Stomach (tissue), 9 donors: ENCODE measurements around the gene LHFPL4. TPM values are rescaled to one million over a fixed set of nuclear protein-coding genes. Genes with fewer than 3 reads are reported as not detected.
"Not testable (repeated sequence)": the region's sequence is repeated elsewhere in the genome, so short reads cannot be mapped to it uniquely, and the experiment has no call there.

Source experiments
- DNase-seq, 2 donors: peaks; one replicate each; pipeline versions ENCODE4 v3.0.0 to v3.0.0-alpha.2; 2013 to 2019
- H3K27ac ChIP-seq, 5 donors: fragments of 200-600 bp in 4 of 5; sonication (generic) in 4 of 5; one replicate each; pipeline ENCODE4 v1.5.1; 2013 to 2019; ENCODE audit warnings: mild to moderate bottlenecking in 1 of 5, moderate library complexity in 1 of 5
- H3K27me3 ChIP-seq, 3 donors: fragments of 200-600 bp; sonication (generic); one replicate each; pipeline ENCODE4 v1.5.1; 2017 to 2019; ENCODE audit warnings: mixed run types in 1 of 3
- H3K36me3 ChIP-seq, 4 donors: fragments of 200-600 bp; sonication (generic); 1 replicate in 3 of 4; 2 replicates in 1 of 4; pipeline ENCODE4 v1.5.1; 2016 to 2019
- H3K4me1 ChIP-seq, 4 donors: fragments of 200-600 bp; sonication (generic); one replicate each; pipeline ENCODE4 v1.5.1; 2016 to 2019
- H3K4me3 ChIP-seq, 4 donors: fragments of 200-600 bp; sonication (generic) in 3 of 4; one replicate each; pipeline ENCODE4 v1.5.1; 2016 to 2019; ENCODE audit warnings: mild to moderate bottlenecking in 1 of 4
- H3K9me3 ChIP-seq, 4 donors: fragments of 200-600 bp; sonication (generic); one replicate each; pipeline ENCODE4 v1.5.1; 2016 to 2019
- EP300 ChIP-seq: sonication (generic); formaldehyde crosslinking; IDR thresholded peaks from one replicate; pipeline ENCODE4 v1.6.1; 2017; ENCODE audit warnings: antibody characterized with exemption
- POLR2A ChIP-seq, 4 donors: fragments of 450-650 bp; IDR thresholded peaks; one replicate each; pipeline ENCODE4 v1.6.1; 2016; ENCODE audit warnings: antibody characterized with exemption in 4 of 4, control low read depth in 2 of 4, mild to moderate bottlenecking in 1 of 4, moderate library complexity in 1 of 4
- POLR2AphosphoS5 ChIP-seq, 3 donors: sonication (generic); formaldehyde crosslinking; IDR thresholded peaks; one replicate each; pipeline ENCODE4 v1.6.1; 2016; ENCODE audit warnings: antibody characterized with exemption in 3 of 3
- WGBS, 5 donors: extraction: QIAGEN DNeasy Blood & Tissue Kit in 3 of 5; methylation state at CpG; one replicate each; pipeline versions ENCODE4 v1.1.5 to v1.1.7; 2013 to 2018; 5-methylcytosine and 5-hydroxymethylcytosine counted together
- intact Hi-C: fragments of 100-400 bp; cut with DNase I; formaldehyde crosslinking; loops from one replicate; pipeline ENCODE4 v1.15.1; 2023; ENCODE audit warnings: low total_unique reads
- polyA plus RNA-seq, 3 donors: library from polyadenylated mRNA; stranded (reverse); fragments of 200-250 nt; gene quantifications; one replicate each; pipeline ENCODE4 v1.2.3, GENCODE V29; 2013
- total RNA-seq, 5 donors: library from RNA; depleted of rRNA; stranded (reverse); fragments of >200 nt; gene quantifications; one replicate each; pipeline versions ENCODE4 v1.1.0 to v1.2.3, GENCODE V29; 2014 to 2016
- TF ChIP-seq, protein P1 (sequence below), 7 experiments: fragments of 450-650 bp in 4 of 7; fragments of 200-600 bp in 3 of 7; sonication (generic) in 3 of 7; IDR thresholded peaks; one replicate each; pipeline ENCODE4 v1.5.1; 2016 to 2019; ENCODE audit warnings: antibody characterized with exemption in 7 of 7, control low read depth in 2 of 7, mild to moderate bottlenecking in 1 of 7
- donor health status: healthy with polysubstance abuse.
- donor health status: Bipolar disorder and iron deficiency.
- donor health status: healthy.

The LHFPL4 gene
- total and polyA plus RNA-seq, 8 donors = 0.06 to 0.92 (median 0.25) TPM; not detected in 4

DNA sequence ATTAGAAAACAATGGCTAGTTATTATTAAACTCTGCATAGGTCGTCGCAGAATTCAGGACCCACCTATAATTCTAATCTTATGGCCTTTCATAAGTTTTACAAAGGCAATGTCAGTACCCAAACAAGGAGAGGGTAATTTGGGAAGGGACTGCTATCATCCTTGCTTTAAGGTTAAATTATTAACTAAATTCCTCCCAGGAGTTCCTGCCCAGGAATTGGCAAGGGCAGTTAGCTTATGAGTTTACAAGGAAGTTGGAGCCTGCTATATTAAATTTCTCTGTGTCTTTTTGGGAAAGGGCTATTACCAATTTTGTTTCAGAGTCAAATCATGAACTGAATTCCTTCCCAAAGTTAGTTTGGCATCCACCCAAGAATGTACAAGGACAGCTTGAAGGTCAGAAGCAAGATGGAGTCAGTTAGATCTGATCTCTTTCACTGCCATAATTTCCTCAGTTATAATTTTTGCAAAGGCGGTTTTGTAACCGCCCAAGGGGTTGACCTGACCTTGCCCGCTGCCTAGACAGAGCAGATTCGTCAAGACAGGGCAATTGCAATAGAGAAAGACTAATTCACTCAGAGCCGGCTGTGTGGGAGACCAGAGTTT is 45.3 kb upstream of the LHFPL4 start:
- Histone ChIP-seq H3K9me3 (peaks cover 0 to 15% (median 11%) of the 10 kb centered on the region in 4 donors), H3K27me3 (peaks cover 0 to 29% (median 10%) of the 10 kb centered on the region in 3 donors), H3K36me3 (no peaks in the 10 kb centered on the region), H3K4me3 (no peak overlapping the region), H3K4me1 (peaks cover 0 to 15% (median 10%) of the 10 kb centered on the region in 4 donors), H3K27ac (peak overlapping the region in 2 of 5 donors; percentile 1 to 32)
- intact Hi-C loops = no loop called here
- TF ChIP-seq POLR2A (IDR thresholded peaks at IDR 0.05) (no peak), POLR2AphosphoS5 (IDR thresholded peaks at IDR 0.05) (no peak), EP300 (no peak)
- TF ChIP-seq, protein P1, sequence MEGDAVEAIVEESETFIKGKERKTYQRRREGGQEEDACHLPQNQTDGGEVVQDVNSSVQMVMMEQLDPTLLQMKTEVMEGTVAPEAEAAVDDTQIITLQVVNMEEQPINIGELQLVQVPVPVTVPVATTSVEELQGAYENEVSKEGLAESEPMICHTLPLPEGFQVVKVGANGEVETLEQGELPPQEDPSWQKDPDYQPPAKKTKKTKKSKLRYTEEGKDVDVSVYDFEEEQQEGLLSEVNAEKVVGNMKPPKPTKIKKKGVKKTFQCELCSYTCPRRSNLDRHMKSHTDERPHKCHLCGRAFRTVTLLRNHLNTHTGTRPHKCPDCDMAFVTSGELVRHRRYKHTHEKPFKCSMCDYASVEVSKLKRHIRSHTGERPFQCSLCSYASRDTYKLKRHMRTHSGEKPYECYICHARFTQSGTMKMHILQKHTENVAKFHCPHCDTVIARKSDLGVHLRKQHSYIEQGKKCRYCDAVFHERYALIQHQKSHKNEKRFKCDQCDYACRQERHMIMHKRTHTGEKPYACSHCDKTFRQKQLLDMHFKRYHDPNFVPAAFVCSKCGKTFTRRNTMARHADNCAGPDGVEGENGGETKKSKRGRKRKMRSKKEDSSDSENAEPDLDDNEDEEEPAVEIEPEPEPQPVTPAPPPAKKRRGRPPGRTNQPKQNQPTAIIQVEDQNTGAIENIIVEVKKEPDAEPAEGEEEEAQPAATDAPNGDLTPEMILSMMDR (IDR thresholded peaks at IDR 0.05) = no peak
- 64 to 72% (median 67%) methylated on average over 7 of the region's 7 CpGs for WGBS, 5 donors
- no peak for DNase-seq

DNA sequence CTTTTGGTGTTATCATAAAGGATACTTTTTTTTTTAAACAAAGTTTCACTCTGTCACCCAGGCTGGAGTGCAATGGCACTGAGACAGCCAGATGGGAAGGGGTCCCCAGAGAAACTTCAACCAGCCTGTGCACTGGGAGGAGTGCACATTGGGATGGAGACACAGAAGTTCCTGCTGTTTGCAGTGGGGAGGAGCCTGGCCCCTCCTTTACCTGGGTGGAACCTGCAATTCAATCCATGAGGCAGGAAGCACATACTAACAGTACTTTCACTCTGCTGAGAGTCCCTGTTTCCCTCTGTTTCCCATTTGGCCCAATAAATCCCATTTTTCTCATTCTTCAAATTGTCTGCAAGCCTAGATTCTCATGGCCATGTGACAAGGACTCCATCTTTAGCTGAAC is 42.3 kb upstream of the LHFPL4 start:
- no peak for DNase-seq
- intact Hi-C loops = no loop called here
- no peak for TF ChIP-seq POLR2AphosphoS5 (IDR thresholded peaks at IDR 0.05)
- TF ChIP-seq POLR2A (IDR thresholded peaks at IDR 0.05) = no peak
- TF ChIP-seq EP300 = no peak
- TF ChIP-seq, protein P1 (IDR thresholded peaks at IDR 0.05) = no peak
- Histone ChIP-seq H3K27ac (no peak overlapping the region), H3K36me3 (no peaks in the 10 kb centered on the region), H3K4me1 (peaks cover 0 to 12% (median 8%) of the 10 kb centered on the region in 4 donors), H3K27me3 (peaks cover 0 to 8% (median 4%) of the 10 kb centered on the region in 3 donors), H3K4me3 (no peak overlapping the region), H3K9me3 (peaks cover 0 to 17% (median 11%) of the 10 kb centered on the region in 4 donors)

DNA sequence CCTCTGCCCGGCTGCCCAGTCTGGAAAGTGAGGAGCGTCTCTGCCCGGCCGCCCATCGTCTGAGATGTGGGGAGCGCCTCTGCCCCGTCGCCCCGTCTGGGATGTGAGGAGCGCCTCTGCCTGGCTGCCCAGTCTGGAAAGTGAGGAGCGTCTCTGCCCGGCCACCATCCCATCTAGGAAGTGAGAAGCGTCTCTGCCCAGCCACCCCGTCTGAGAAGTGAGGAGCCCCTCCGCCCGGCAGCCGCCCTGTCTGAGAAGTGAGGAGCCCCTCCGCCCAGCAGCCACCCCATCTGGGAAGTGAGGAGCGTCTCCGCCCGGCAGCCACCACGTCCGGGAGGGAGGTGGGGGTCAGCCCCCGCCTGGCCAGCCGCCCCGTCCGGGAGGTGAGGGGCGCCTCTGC is 38.2 kb upstream of the LHFPL4 start:
- H3K9me3 ChIP-seq, H3K4me1 ChIP-seq, H3K27ac ChIP-seq, H3K27me3 ChIP-seq, DNase-seq, H3K36me3 ChIP-seq, intact Hi-C loops, H3K4me3 ChIP-seq: not testable (repeated sequence)
- WGBS, 5 donors = 90 to 95% (median 94%) methylated on average over 15 to 28 of the region's 28 CpGs

DNA sequence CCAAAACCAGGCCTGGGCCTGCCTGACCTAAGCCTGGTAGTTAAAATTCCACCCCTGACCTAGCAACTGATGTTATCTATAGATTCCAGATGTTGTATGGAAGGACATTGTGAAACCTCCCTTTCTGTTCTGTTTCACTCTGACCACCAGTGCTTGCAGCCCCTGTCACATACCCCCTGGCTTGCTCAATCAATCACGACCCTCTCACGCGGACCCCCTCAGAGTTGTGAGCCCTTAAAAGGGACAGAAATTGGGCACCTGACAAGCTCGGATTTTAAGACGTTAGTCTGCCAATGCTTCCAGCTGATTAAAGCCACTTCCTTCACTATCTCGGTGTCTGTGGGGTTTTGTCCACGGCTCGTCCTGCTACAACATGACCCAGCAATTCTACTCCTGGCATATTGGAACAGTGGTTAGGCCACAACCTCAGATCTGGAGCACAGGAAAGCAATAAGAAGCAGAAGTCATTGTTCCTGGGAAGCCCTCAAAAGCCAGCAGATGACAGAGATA is 36.7 kb upstream of the LHFPL4 start:
- H3K9me3 ChIP-seq = peaks cover 0 to 8% (median 2%) of the 10 kb centered on the region in 4 donors
- WGBS, 5 donors = 70 to 83% (median 72%) methylated on average over 8 of the region's 8 CpGs
- no peak overlapping the region for H3K4me3 ChIP-seq
- H3K27me3 ChIP-seq = no peaks in the 10 kb centered on the region
- no peaks in the 10 kb centered on the region for H3K4me1 ChIP-seq
- intact Hi-C loops = no loop called here
- no peaks in the 10 kb centered on the region for H3K36me3 ChIP-seq
- TF ChIP-seq, protein P1 (IDR thresholded peaks at IDR 0.05) = no peak
- no peak for TF ChIP-seq POLR2AphosphoS5 (IDR thresholded peaks at IDR 0.05)
- TF ChIP-seq POLR2A (IDR thresholded peaks at IDR 0.05) = no peak
- no peak for TF ChIP-seq EP300
- no peak overlapping the region for H3K27ac ChIP-seq
- DNase-seq = no peak

DNA sequence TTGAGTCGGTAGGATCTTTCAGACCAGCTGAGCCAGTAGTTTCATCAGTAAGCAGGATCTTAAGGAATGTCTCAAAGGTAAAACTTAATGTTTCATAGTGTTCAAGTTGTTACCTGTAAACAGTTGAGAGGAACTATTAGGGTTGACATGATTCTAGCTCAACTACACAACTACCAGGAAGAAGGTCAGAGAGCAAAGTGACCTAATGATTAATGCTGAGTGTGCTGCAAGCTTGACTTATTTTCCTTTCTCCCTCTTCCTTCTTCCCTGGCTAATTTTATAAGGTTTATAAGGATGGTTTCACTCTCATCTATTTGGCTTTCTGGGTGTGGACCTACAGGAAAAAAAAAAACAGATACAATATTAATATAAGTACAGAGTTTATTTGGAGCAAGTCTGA is 30.2 kb upstream of the LHFPL4 start:
- TF ChIP-seq, protein P1 (IDR thresholded peaks at IDR 0.05) = no peak
- TF ChIP-seq POLR2A (IDR thresholded peaks at IDR 0.05) = no peak
- TF ChIP-seq POLR2AphosphoS5 (IDR thresholded peaks at IDR 0.05) = no peak
- no peak for TF ChIP-seq EP300
- H3K36me3 ChIP-seq = no peaks in the 10 kb centered on the region

More for the DNA sequence above, 30.2 kb upstream of the LHFPL4 start:
- Histone ChIP-seq H3K27me3 (no peaks in the 10 kb centered on the region), H3K27ac (no peak overlapping the region), H3K4me3 (no peak overlapping the region), H3K9me3 (peaks cover 0 to 12% (median 12%) of the 10 kb centered on the region in 4 donors), H3K4me1 (no peaks in the 10 kb centered on the region)
- DNase-seq = no peak
- intact Hi-C loops = no loop called here
- WGBS, 5 donors = 79 to 100% (median 92%) methylated on average over 1 of the region's 1 CpG
